K562 (cell line): ENCODE results near the gene EIF5B. TPM values are rescaled to one million over a fixed set of nuclear protein-coding genes. Genes with fewer than 3 reads are reported as not detected.

Experiments used
- ATAC-seq: fragments of 200-7000 bp; cut with Tn5 transposase; 3 replicates; pipeline ENCODE4 v1.9.1; 2020; ENCODE audit warnings: moderate library complexity
- BruUV-seq: library from RNA; stranded (reverse); fragments of 400-500 nt; replicated peaks from 2 replicates; lab custom pipeline; 2021; lab: Mats Ljungman, UMichigan
- CTCF ChIA-PET: fragments of 300-600 bp; formaldehyde crosslinking; extraction: SDS; loops from one replicate; lab custom pipeline; 2021; ENCODE audit warnings: low intra/inter-chr PET ratio; lab: Yijun Ruan, JAX
- POLR2A ChIA-PET: fragments of 300-600, 350-650 bp; sonication (Branson Sonifier 250); formaldehyde crosslinking; extraction: SDS; loops from one replicate; lab custom pipeline; 2021; ENCODE audit warnings: antibody characterized with exemption, inconsistent platforms; lab: Yijun Ruan, JAX
- DNase-seq, 4 experiments: peaks; one replicate each; pipeline versions ENCODE4 v3.0.0 to v3.0.0-alpha.2; 2011 to 2018; ENCODE audit warnings: low spot score in 3 of 4, mixed read lengths in 3 of 4; ENCODE audit errors: extremely low read depth in 1 of 4
- FAIRE-seq: peaks from 2 replicates; lab custom pipeline; 2011; peaks lifted over from hg19 to GRCh38; lab: Jason Lieb, UNC
- H2AFZ ChIP-seq: 2 replicates; pipeline ENCODE4 v1.6.0; 2011; ENCODE audit warnings: low read depth, low read length, control low read depth, inconsistent platforms
- H3K27ac ChIP-seq: fragments of 200-600 bp; 3 replicates; pipeline ENCODE4 v1.8.0; 2011; ENCODE audit warnings: low read depth, mild to moderate bottlenecking, control low read depth, inconsistent platforms, low read length, moderate library complexity, mixed read lengths; ENCODE audit errors: extremely low read depth
- H3K27me3 ChIP-seq, 2 experiments: fragments of 300-600 bp in 1 of 2; 2 replicates in 1 of 2; 3 replicates in 1 of 2; pipeline versions ENCODE4 v1.6.0 to v1.8.0; 2011; ENCODE audit warnings: inconsistent platforms in 2 of 2, low read length in 2 of 2, mild to moderate bottlenecking in 1 of 2, mixed read lengths in 1 of 2, moderate library complexity in 1 of 2; ENCODE audit not compliant: control insufficient read depth in 2 of 2, insufficient read depth in 2 of 2
- H3K36me3 ChIP-seq: fragments of 300-600 bp; 3 replicates; pipeline ENCODE4 v1.8.0; 2011; ENCODE audit warnings: mild to moderate bottlenecking, low read length, inconsistent platforms; ENCODE audit not compliant: control insufficient read depth, insufficient read depth
- H3K4me1 ChIP-seq, 2 experiments: fragments of 200-600 bp in 1 of 2; replicated peaks in 1 of 2; 2 replicates in 1 of 2; 3 replicates in 1 of 2; pipeline versions ENCODE4 v1.5.1 to v1.8.0; 2011; ENCODE audit warnings: inconsistent platforms in 2 of 2, low read length in 2 of 2, mild to moderate bottlenecking in 1 of 2, mixed read lengths in 1 of 2, moderate library complexity in 1 of 2; ENCODE audit not compliant: control insufficient read depth in 2 of 2, insufficient read depth in 2 of 2
- H3K4me2 ChIP-seq: 2 replicates; pipeline ENCODE4 v1.6.1; 2011; ENCODE audit warnings: low read length, control low read depth, inconsistent platforms, mixed read lengths; ENCODE audit not compliant: insufficient read depth
- H3K4me3 ChIP-seq: fragments of 200-600 bp; sonication (generic), shearing (Covaris generic); 2 replicates; pipeline ENCODE4 v1.5.1; 2016; ENCODE audit warnings: control low read depth, inconsistent platforms
- H3K79me2 ChIP-seq: fragments of 200-600 bp; 3 replicates; pipeline ENCODE4 v1.8.0; 2011; ENCODE audit warnings: low read length, inconsistent platforms; ENCODE audit not compliant: control insufficient read depth, insufficient read depth
- H3K9ac ChIP-seq, 2 experiments: 2 replicates each; pipeline versions ENCODE4 v1.6.0 to v1.6.1; 2011; ENCODE audit warnings: low read depth in 2 of 2, low read length in 2 of 2, control low read depth in 1 of 2, inconsistent platforms in 1 of 2, mild to moderate bottlenecking in 1 of 2, mixed read lengths in 1 of 2; ENCODE audit not compliant: insufficient read depth in 1 of 2
- H3K9me1 ChIP-seq: one replicate; pipeline ENCODE4 v1.6.0; 2011; ENCODE audit warnings: inconsistent platforms, mild to moderate bottlenecking, low read length, moderate library complexity; ENCODE audit not compliant: control insufficient read depth, insufficient read depth
- H3K9me3 ChIP-seq: replicated peaks from 2 replicates; pipeline ENCODE4 v1.5.1; 2011; ENCODE audit warnings: low read depth, low read length, inconsistent platforms; ENCODE audit not compliant: control insufficient read depth, insufficient read depth
- H4K20me1 ChIP-seq: replicated peaks from 2 replicates; pipeline ENCODE4 v1.6.1; 2011; ENCODE audit warnings: low read length, inconsistent platforms, mixed read lengths; ENCODE audit not compliant: control insufficient read depth, insufficient read depth
- ARID4B ChIP-seq: sonication (generic); formaldehyde crosslinking; IDR thresholded peaks from 2 replicates; pipeline ENCODE4 v1.8.0; 2022; ENCODE audit warnings: mild to moderate bottlenecking, missing genetic modification reagents
- DIDO1 ChIP-seq: fragments of 450-650 bp; IDR thresholded peaks from 2 replicates; pipeline ENCODE4 v1.6.1; 2016; ENCODE audit warnings: low read depth, missing biosample characterization, missing genetic modification characterization
- EGR1 ChIP-seq: fragments of 450-650 bp; conservative IDR thresholded peaks from 2 replicates; pipeline ENCODE4 v1.6.1; 2017; ENCODE audit warnings: mild to moderate bottlenecking
- FOXJ2 ChIP-seq: fragments of 200-800 bp; sonication (Bioruptor generic); IDR thresholded peaks from 2 replicates; pipeline ENCODE4 v1.6.1; 2016; ENCODE audit warnings: missing genetic modification characterization, missing compliant biosample characterization
- FUS ChIP-seq: fragments of 200-400 bp; formaldehyde crosslinking; optimal IDR thresholded peaks from 2 replicates; pipeline ENCODE3; 2017; ENCODE audit warnings: low read depth, low read length
- GATA2 ChIP-seq: sonication (generic); formaldehyde crosslinking; IDR thresholded peaks from 2 replicates; pipeline ENCODE4 v1.4.0; 2020; ENCODE audit warnings: mild to moderate bottlenecking, missing genetic modification reagents
- ILF3 ChIP-seq: fragments of 450-650 bp; IDR thresholded peaks from 2 replicates; pipeline ENCODE4 v1.6.1; 2018; ENCODE audit warnings: antibody characterized with exemption, mild to moderate bottlenecking, moderate library complexity, borderline replicate concordance
- MCM2 ChIP-seq: fragments of 450-650 bp; IDR thresholded peaks from 2 replicates; pipeline ENCODE4 v1.6.1; 2017; ENCODE audit warnings: low read depth, mild to moderate bottlenecking
- MTF1 ChIP-seq: fragments of 250-450 bp; sonication (Bioruptor Pico); IDR thresholded peaks from 2 replicates; pipeline ENCODE4 v1.9.0; 2021; ENCODE audit warnings: moderate library complexity, mild to moderate bottlenecking, inconsistent platforms, borderline replicate concordance
- ZNF766 ChIP-seq: fragments of 200-800 bp; sonication (Bioruptor generic); conservative IDR thresholded peaks from 2 replicates; pipeline ENCODE4 v1.6.1; 2016; ENCODE audit warnings: missing genetic modification characterization, missing compliant biosample characterization
- ZSCAN29 ChIP-seq: fragments of 450-650 bp; IDR thresholded peaks from 2 replicates; pipeline ENCODE4 v1.6.1; 2017
- in situ Hi-C: fragments of 300-500 bp; cut with MboI; formaldehyde crosslinking; loops from 4 replicates; pipeline ENCODE4 v1.15.0; 2018; ENCODE audit warnings: inconsistent platforms, mixed read lengths
- intact Hi-C: fragments of 100-400 bp; cut with micrococcal nuclease; formaldehyde crosslinking; loops from 2 replicates; pipeline ENCODE4 v1.14.2; 2022
- polyA plus RNA-seq, 8 experiments: library from polyadenylated mRNA; depleted of rRNA in 4 of 8; stranded (reverse) in 5 of 8; unstranded in 3 of 8; fragments of >200 nt; fragmentation: Nextera tagmentation in 2 of 8; fragmentation: Illumina TruSeq in 1 of 8; extraction: Ambion mirVana in 2 of 8; extraction: Trizol in 1 of 8; gene quantifications; 2 replicates each; pipeline versions ENCODE4 v1.2.1 to v1.2.3, GENCODE V29; 2011 to 2014; ENCODE audit warnings: inconsistent platforms in 1 of 8, missing spikeins in 1 of 8
- total RNA-seq, 7 experiments: library from RNA; depleted of rRNA in 6 of 7; stranded (reverse); fragments of >200 nt in 6 of 7; fragmentation: Illumina TruSeq in 2 of 7; extraction: Trizol in 2 of 7; gene quantifications; 2 replicates each; pipeline versions ENCODE4 v1.2.1 to v1.2.3, GENCODE V29; 2011 to 2021; ENCODE audit warnings: low replicate concordance in 1 of 7
- TF ChIP-seq, protein P1 (sequence below): fragments of 250-450 bp; sonication (Bioruptor Pico); IDR thresholded peaks from 2 replicates; pipeline ENCODE4 v1.4.0; 2020; ENCODE audit warnings: borderline replicate concordance
- TF ChIP-seq, protein P2 (sequence below): sonication (generic); formaldehyde crosslinking; IDR thresholded peaks from 2 replicates; pipeline ENCODE4 v1.8.0; 2022; ENCODE audit warnings: missing genetic modification reagents, mild to moderate bottlenecking, borderline replicate concordance
- TF ChIP-seq, protein P3 (sequence below): fragments of 200-800 bp; sonication (Bioruptor generic); IDR thresholded peaks from 2 replicates; pipeline ENCODE4 v1.6.1; 2017; ENCODE audit warnings: missing genetic modification characterization, missing compliant biosample characterization

Gene EIF5B
- total and polyA plus RNA-seq, 9 of the 15 experiments (the other 6 are each of a cell fraction or from before 2014, with no cell fraction given): 26.5 to 143 (median 47.7) TPM

GRCh38 chr2:99350194-99350593 is 13.0 kb downstream of the EIF5B start:
- Histone ChIP-seq H4K20me1 (peaks cover 19% of the 10 kb centered on the region), H3K4me1 (peaks cover 3% of the 10 kb centered on the region in 2 experiments; a peak in 1 of 5 replicates), H3K36me3 (peaks cover 4% of the 10 kb centered on the region; the same call in 1 of the 3 replicates), H3K4me3 (no peak overlapping the region), H3K9ac (no peak overlapping the region), H3K79me2 (peaks cover 98% of the 10 kb centered on the region), H3K9me3 (no peaks in the 10 kb centered on the region), H3K9me1 (no peaks in the 10 kb centered on the region), H3K27ac (no peak overlapping the region), H3K27me3 (no peaks in the 10 kb centered on the region), H3K4me2 (no peak overlapping the region), H2AFZ (no peak overlapping the region)
- in situ Hi-C loops: no loop called here
- POLR2A ChIA-PET: interaction anchor here (0.7 kb wide), 1 partner anchor 13 kb away, joined by 4 read pairs; the partner anchor contains the start of gene EIF5B
- CTCF ChIA-PET: no interaction called here
- DNase-seq (no peak), ATAC-seq (no peak), FAIRE-seq (no peak)
- BruUV-seq: no TSS peak
- intact Hi-C loops: no loop called here
- TF ChIP-seq, protein P1, sequence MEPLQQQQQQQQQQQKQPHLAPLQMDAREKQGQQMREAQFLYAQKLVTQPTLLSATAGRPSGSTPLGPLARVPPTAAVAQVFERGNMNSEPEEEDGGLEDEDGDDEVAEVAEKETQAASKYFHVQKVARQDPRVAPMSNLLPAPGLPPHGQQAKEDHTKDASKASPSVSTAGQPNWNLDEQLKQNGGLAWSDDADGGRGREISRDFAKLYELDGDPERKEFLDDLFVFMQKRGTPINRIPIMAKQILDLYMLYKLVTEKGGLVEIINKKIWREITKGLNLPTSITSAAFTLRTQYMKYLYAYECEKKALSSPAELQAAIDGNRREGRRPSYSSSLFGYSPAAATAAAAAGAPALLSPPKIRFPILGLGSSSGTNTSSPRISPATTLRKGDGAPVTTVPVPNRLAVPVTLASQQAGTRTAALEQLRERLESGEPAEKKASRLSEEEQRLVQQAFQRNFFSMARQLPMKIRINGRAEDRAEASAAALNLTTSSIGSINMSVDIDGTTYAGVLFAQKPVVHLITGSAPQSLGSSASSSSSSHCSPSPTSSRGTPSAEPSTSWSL (CRISPR knock-in tag): no peak
- TF ChIP-seq ZNF766 (CRISPR knock-in tag): no peak
- TF ChIP-seq MTF1 (CRISPR knock-in tag): no peak
- no peak for TF ChIP-seq ARID4B (CRISPR knock-in tag)
- no peak for TF ChIP-seq FUS
- TF ChIP-seq MCM2: no peak
- no peak for TF ChIP-seq ZSCAN29
- no peak for TF ChIP-seq DIDO1 (tag)
- no peak for TF ChIP-seq ILF3
- TF ChIP-seq GATA2 (CRISPR knock-in tag): no peak
- TF ChIP-seq, protein P2, sequence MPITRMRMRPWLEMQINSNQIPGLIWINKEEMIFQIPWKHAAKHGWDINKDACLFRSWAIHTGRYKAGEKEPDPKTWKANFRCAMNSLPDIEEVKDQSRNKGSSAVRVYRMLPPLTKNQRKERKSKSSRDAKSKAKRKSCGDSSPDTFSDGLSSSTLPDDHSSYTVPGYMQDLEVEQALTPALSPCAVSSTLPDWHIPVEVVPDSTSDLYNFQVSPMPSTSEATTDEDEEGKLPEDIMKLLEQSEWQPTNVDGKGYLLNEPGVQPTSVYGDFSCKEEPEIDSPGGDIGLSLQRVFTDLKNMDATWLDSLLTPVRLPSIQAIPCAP (CRISPR knock-in tag): no peak
- TF ChIP-seq EGR1: no peak
- TF ChIP-seq, protein P3, sequence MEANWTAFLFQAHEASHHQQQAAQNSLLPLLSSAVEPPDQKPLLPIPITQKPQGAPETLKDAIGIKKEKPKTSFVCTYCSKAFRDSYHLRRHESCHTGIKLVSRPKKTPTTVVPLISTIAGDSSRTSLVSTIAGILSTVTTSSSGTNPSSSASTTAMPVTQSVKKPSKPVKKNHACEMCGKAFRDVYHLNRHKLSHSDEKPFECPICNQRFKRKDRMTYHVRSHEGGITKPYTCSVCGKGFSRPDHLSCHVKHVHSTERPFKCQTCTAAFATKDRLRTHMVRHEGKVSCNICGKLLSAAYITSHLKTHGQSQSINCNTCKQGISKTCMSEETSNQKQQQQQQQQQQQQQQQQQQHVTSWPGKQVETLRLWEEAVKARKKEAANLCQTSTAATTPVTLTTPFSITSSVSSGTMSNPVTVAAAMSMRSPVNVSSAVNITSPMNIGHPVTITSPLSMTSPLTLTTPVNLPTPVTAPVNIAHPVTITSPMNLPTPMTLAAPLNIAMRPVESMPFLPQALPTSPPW (CRISPR knock-in tag): no peak
- no peak for TF ChIP-seq FOXJ2 (tag)
